Neural cell (in vitro differentiated cells): ENCODE data around the gene MTMR3.

Experiments
- CTCF ChIP-seq: fragments of 450-650 bp; IDR thresholded peaks from 2 replicates; pipeline ENCODE4 v1.5.1; 2014; ENCODE audit warnings: antibody characterized with exemption, mild to moderate bottlenecking, moderate library complexity; ENCODE audit not compliant: poor library complexity, severe bottlenecking
- EP300 ChIP-seq: fragments of 450-650 bp; conservative IDR thresholded peaks from 2 replicates; pipeline ENCODE4 v1.6.1; 2014; ENCODE audit warnings: antibody characterized with exemption, mild to moderate bottlenecking, moderate library complexity; ENCODE audit not compliant: poor library complexity, severe bottlenecking
- EZH2 ChIP-seq: fragments of 200-600, 300-800 bp; shearing (Covaris generic), sonication (generic); IDR thresholded peaks from 2 replicates; pipeline ENCODE4 v1.6.1; 2014; ENCODE audit warnings: antibody characterized with exemption, low read length, borderline replicate concordance, mild to moderate bottlenecking; ENCODE audit not compliant: insufficient read depth, poor library complexity, severe bottlenecking
- MXI1 ChIP-seq: fragments of 450-650 bp; conservative IDR thresholded peaks from 2 replicates; pipeline ENCODE4 v1.6.1; 2014; ENCODE audit warnings: antibody characterized with exemption, mild to moderate bottlenecking; ENCODE audit not compliant: poor library complexity, severe bottlenecking
- POLR2AphosphoS5 ChIP-seq: IDR thresholded peaks from 2 replicates; pipeline ENCODE4 v1.6.1; 2012
- RAD21 ChIP-seq: fragments of 450-650 bp; conservative IDR thresholded peaks from 2 replicates; pipeline ENCODE4 v1.6.1; 2014; ENCODE audit warnings: antibody characterized with exemption, mild to moderate bottlenecking, moderate library complexity
- REST ChIP-seq: IDR thresholded peaks from 2 replicates; pipeline ENCODE4 v1.6.1; 2012; ENCODE audit warnings: borderline replicate concordance
- SMC3 ChIP-seq: fragments of 450-650 bp; conservative IDR thresholded peaks from 2 replicates; pipeline ENCODE4 v1.6.1; 2014; ENCODE audit warnings: antibody characterized with exemption, mild to moderate bottlenecking, moderate library complexity; ENCODE audit not compliant: poor library complexity
- TAF1 ChIP-seq: IDR thresholded peaks from 2 replicates; pipeline ENCODE4 v1.6.1; 2012; ENCODE audit warnings: low read depth

GRCh38 chr22:30074147-30074546 is 191.2 kb downstream of the MTMR3 start:
- TF ChIP-seq CTCF: no peak
- no peak for TF ChIP-seq EP300
- TF ChIP-seq REST: no peak
- no peak for TF ChIP-seq TAF1
- no peak for TF ChIP-seq POLR2AphosphoS5
- no peak for TF ChIP-seq EZH2
- TF ChIP-seq MXI1: no peak
- no peak for TF ChIP-seq SMC3
- TF ChIP-seq RAD21: no peak
